Measurements from ENCODE around the gene LIPE. TPM values are rescaled to one million over a fixed set of nuclear protein-coding genes. Genes with fewer than 3 reads are reported as not detected.

The LIPE gene
- total RNA-seq, 1 donor from 2014 or later: 8.4 TPM

DNA sequence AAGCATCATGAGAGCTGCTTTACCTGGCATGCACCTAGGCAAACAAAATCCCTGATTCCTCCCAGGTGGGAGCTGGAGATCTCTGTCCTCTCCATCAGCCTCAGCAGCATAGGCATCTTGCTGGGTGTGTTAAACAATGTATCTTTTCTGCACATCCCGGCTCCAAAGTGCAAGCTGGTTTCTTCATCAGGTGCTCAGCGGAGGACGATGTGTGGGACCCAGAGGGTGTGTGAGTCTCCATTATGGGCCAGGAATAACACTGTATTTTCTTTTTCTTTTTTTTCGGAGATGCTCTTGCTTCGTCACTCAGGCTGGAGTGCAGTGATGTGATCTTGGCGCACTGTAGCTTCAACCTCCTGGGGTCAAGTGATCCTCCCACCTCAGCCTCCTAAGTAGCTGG is 47.0 kb downstream of the LIPE start:
- H3K9me3 Mint-ChIP-seq (ENCODE audit: unreplicated experiment): no peaks in the 10 kb centered on the region
- no peak overlapping the region for H3K27ac Mint-ChIP-seq (ENCODE audit: unreplicated experiment)
- H3K27me3 Mint-ChIP-seq (ENCODE audit: unreplicated experiment): peaks cover 14% of the 10 kb centered on the region
- H3K36me3 Mint-ChIP-seq (ENCODE audit: unreplicated experiment): peaks cover 2% of the 10 kb centered on the region
- no peak overlapping the region for H3K4me3 Mint-ChIP-seq (ENCODE audit: unreplicated experiment)
- H3K4me1 Mint-ChIP-seq (ENCODE audit: unreplicated experiment): no peaks in the 10 kb centered on the region
- DNase-seq (ENCODE audit: extremely low spot score, unreplicated experiment): no peak
- TF ChIP-seq, protein P1, sequence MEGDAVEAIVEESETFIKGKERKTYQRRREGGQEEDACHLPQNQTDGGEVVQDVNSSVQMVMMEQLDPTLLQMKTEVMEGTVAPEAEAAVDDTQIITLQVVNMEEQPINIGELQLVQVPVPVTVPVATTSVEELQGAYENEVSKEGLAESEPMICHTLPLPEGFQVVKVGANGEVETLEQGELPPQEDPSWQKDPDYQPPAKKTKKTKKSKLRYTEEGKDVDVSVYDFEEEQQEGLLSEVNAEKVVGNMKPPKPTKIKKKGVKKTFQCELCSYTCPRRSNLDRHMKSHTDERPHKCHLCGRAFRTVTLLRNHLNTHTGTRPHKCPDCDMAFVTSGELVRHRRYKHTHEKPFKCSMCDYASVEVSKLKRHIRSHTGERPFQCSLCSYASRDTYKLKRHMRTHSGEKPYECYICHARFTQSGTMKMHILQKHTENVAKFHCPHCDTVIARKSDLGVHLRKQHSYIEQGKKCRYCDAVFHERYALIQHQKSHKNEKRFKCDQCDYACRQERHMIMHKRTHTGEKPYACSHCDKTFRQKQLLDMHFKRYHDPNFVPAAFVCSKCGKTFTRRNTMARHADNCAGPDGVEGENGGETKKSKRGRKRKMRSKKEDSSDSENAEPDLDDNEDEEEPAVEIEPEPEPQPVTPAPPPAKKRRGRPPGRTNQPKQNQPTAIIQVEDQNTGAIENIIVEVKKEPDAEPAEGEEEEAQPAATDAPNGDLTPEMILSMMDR (IDR thresholded peaks at IDR 0.05): no peak

DNA sequence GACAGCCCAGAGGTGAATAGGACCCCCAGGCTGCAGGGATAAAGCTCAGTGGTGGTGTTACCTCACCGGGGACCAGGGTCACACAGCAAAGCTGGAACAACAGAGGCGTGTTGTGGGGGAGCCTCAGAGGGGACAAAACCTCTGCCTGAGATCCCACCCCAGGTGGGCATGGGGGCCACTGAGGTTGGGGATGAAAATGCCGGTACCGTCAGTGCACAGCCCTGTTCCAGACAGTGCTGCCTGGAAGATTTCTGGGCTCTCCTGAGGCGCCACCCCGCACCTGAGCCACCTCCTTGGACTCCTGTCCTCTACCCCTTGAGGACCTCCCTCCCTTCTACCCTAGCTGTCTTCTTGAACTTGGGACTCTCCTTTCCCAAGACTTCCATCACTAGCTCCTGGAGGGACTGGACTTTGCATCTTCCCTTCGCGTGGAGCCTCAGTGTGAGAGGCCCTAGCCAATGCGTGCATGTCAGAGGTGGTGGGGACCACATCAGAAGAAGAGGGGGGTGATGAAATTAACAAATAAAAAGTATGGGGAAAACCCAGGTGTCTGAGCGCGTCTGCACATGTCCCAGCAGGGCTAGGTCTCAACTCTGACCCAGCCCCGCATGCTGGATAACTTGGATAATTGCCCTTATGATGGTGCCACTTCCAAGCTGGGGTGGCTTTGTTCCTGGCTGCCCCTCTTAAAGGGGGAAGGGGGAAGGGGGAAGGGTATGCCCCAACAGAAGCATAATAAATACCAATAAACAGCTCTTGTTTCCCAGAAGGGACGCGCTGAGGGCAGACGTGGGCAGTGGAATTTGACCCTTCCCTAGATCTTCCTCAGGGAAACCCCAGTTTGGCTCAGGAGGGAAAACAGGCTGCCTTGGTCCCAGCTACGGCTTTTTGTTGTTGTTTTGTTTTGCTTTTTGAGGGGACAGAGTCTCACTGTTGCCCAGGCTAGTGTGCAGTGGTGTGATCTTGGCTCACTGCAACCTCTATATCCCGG is 48.7 kb downstream of the LIPE start:
- Mint-ChIP-seq H3K27me3 (ENCODE audit: unreplicated experiment) (peaks cover 14% of the 10 kb centered on the region), H3K4me3 (ENCODE audit: unreplicated experiment) (no peak overlapping the region), H3K36me3 (ENCODE audit: unreplicated experiment) (peaks cover 11% of the 10 kb centered on the region), H3K4me1 (ENCODE audit: unreplicated experiment) (no peaks in the 10 kb centered on the region), H3K9me3 (ENCODE audit: unreplicated experiment) (no peaks in the 10 kb centered on the region), H3K27ac (ENCODE audit: unreplicated experiment) (no peak overlapping the region)
- TF ChIP-seq, protein P1 (IDR thresholded peaks at IDR 0.05): no peak
- DNase-seq (ENCODE audit: extremely low spot score, unreplicated experiment): no peak

DNA sequence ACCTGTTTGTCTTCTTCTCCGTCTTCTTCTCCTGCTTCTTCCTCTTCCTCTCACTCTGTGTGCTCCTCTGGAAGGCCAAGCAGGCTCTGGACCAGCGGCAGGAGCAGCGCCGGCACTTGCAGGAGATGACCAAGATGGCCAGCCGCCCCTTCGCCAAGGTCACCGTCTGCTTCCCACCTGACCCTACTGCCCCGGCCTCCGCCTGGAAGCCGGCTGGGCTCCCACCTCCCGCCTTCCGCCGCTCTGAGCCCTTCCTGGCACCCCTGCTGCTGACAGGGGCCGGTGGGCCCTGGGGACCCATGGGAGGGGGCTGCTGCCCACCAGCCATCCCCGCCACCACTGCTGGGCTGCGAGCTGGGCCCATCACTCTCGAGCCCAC is 51.0 kb downstream of the LIPE start:
- Mint-ChIP-seq H3K27me3 (ENCODE audit: unreplicated experiment) (peaks cover 4% of the 10 kb centered on the region), H3K36me3 (ENCODE audit: unreplicated experiment) (peaks cover 11% of the 10 kb centered on the region), H3K9me3 (ENCODE audit: unreplicated experiment) (no peaks in the 10 kb centered on the region), H3K4me3 (ENCODE audit: unreplicated experiment) (no peak overlapping the region), H3K4me1 (ENCODE audit: unreplicated experiment) (no peaks in the 10 kb centered on the region), H3K27ac (ENCODE audit: unreplicated experiment) (no peak overlapping the region)
- TF ChIP-seq, protein P1 (IDR thresholded peaks at IDR 0.05): no peak
- no peak for DNase-seq (ENCODE audit: extremely low spot score, unreplicated experiment)

DNA sequence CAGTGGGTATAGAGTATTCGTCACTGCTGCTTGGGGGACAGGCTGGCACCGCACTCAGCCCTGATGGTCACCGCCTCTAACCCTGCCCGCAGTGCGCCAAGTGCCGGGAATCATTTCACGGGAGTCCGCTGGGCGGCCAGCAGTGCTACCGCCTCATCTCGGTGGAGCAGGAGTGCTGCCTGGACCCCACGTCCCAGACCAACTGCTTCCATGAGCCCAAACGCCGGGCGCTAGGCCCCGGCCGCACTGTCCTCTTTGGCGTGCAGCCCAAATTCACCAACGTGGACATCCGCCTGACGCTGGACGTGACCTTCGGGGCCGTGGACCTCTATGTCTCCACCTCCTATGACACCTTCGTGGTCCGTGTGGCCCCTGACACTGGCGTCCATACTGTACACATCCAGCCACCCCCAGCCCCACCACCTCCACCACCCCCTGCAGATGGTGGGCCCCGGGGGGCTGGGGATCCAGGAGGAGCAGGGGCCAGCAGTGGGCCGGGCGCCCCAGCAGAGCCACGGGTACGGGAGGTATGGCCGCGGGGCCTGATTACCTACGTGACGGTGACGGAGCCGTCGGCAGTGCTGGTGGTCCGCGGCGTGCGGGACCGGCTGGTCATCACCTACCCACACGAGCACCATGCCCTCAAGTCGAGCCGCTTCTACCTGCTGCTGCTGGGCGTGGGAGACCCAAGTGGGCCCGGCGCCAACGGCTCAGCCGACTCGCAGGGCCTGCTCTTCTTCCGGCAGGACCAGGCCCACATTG is 51.6 kb downstream of the LIPE start:
- TF ChIP-seq, protein P1 (IDR thresholded peaks at IDR 0.05): no peak
- Mint-ChIP-seq H3K36me3 (ENCODE audit: unreplicated experiment) (peaks cover 13% of the 10 kb centered on the region), H3K4me1 (ENCODE audit: unreplicated experiment) (peaks cover under 1% of the 10 kb centered on the region), H3K27me3 (ENCODE audit: unreplicated experiment) (peaks cover 4% of the 10 kb centered on the region), H3K9me3 (ENCODE audit: unreplicated experiment) (no peaks in the 10 kb centered on the region), H3K27ac (ENCODE audit: unreplicated experiment) (no peak overlapping the region), H3K4me3 (ENCODE audit: unreplicated experiment) (no peak overlapping the region)
- no peak for DNase-seq (ENCODE audit: extremely low spot score, unreplicated experiment)

Measured in osteocyte (in vitro differentiated cells).